ENCODE measurements around the gene AHCTF1. TPM values are rescaled to one million over a fixed set of nuclear protein-coding genes. Genes with fewer than 3 reads are reported as not detected.
"Not testable (repeated sequence)": the region's sequence is repeated elsewhere in the genome, so short reads cannot be mapped to it uniquely, and the experiment has no call there.

AHCTF1 gene
- total RNA-seq, 1 donor from 2014 or later: 28.2 TPM

DNA sequence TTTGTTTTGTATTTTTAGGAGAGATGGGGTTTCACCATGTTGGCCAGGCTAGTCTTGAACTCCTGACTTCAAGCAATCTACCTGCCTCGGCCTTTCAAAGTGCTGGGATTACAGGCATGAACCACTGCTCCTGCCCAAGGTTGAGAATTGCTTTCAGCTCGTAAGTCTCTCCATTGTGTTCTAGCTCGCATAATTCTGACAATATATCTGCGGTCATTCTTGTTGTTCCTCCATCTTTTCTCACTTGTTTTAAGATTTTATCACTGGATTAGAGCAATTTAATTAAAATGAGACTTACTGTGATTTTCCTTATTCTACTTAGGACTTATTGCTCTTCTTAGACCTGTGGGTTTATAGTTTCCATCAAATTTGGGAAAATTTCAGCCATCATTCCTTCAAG is 102.9 kb downstream of the AHCTF1 start:
- FAIRE-seq (no peak), DNase-seq (ENCODE audit: low read depth) (no peak)
- Histone ChIP-seq H3K27me3 (ENCODE audit: control insufficient read depth, insufficient read depth, low read length) (no peaks in the 10 kb centered on the region), H3K4me3 (ENCODE audit: low read depth, low read length) (no peak overlapping the region), H3K36me3 (ENCODE audit: control insufficient read depth, insufficient read depth, low read length) (no peaks in the 10 kb centered on the region)
- TF ChIP-seq, protein P1, sequence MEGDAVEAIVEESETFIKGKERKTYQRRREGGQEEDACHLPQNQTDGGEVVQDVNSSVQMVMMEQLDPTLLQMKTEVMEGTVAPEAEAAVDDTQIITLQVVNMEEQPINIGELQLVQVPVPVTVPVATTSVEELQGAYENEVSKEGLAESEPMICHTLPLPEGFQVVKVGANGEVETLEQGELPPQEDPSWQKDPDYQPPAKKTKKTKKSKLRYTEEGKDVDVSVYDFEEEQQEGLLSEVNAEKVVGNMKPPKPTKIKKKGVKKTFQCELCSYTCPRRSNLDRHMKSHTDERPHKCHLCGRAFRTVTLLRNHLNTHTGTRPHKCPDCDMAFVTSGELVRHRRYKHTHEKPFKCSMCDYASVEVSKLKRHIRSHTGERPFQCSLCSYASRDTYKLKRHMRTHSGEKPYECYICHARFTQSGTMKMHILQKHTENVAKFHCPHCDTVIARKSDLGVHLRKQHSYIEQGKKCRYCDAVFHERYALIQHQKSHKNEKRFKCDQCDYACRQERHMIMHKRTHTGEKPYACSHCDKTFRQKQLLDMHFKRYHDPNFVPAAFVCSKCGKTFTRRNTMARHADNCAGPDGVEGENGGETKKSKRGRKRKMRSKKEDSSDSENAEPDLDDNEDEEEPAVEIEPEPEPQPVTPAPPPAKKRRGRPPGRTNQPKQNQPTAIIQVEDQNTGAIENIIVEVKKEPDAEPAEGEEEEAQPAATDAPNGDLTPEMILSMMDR (IDR thresholded peaks at IDR 0.05; ENCODE audit: insufficient read depth, low read length, severe bottlenecking): no peak

DNA sequence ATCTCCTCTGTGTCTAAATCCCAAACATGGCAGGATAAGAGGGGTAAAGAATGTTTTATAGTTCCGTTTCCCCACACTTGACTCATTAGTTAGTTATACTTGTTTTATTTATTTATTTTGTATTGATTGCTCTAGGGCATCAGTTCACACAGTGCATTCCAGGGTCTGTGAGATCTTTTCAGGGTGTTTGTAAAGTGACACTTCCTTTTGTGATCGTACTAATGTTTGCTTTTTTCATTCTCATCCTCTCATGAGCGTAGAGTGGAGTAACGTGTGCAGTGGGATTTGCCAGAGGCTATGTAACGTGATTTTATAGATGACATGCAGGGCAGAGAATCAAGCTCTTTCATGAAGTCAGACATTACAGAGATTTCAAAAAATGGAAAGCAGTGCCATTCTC is 104.4 kb downstream of the AHCTF1 start:
- Histone ChIP-seq H3K4me3 (ENCODE audit: low read depth, low read length) (no peak overlapping the region), H3K27me3 (ENCODE audit: control insufficient read depth, insufficient read depth, low read length) (no peaks in the 10 kb centered on the region), H3K36me3 (ENCODE audit: control insufficient read depth, insufficient read depth, low read length) (no peaks in the 10 kb centered on the region)
- DNase-seq (ENCODE audit: low read depth) (peak; percentile 43), FAIRE-seq (no peak)
- TF ChIP-seq, protein P1 (IDR thresholded peaks at IDR 0.05; ENCODE audit: insufficient read depth, low read length, severe bottlenecking): no peak

DNA sequence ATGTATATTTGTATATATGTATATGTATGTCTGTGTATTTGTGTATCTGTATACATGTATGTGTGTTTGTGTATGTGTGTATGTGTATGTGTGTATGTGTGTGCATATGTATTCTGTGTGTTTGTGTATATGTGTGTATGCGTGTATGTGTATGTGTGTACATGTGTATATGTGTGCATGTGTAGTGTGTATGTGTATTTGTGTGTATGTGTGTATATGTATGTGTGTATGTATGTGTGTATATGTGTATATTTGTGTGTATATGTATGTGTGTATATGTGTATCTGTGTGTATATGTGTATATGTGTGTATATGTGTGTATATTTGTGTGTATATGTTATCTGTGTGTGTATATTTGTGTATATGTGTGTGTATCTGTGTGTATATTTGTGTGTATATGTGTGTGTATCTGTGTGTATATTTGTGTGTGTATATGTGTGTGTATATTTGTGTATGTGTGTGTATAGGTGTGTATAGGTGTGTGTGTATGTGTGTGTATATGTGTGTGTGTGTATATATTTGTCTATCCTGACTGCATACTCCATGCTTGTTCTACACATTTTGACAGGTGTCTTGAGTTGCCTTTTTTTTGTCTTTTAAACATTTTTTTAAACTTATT is 106.1 kb downstream of the AHCTF1 start:
- TF ChIP-seq, protein P1 (IDR thresholded peaks at IDR 0.05; ENCODE audit: insufficient read depth, low read length, severe bottlenecking): no peak
- Histone ChIP-seq H3K27me3 (ENCODE audit: control insufficient read depth, insufficient read depth, low read length) (no peaks in the 10 kb centered on the region), H3K36me3 (ENCODE audit: control insufficient read depth, insufficient read depth, low read length) (no peaks in the 10 kb centered on the region), H3K4me3 (ENCODE audit: low read depth, low read length) (no peak overlapping the region)
- FAIRE-seq (no peak), DNase-seq (ENCODE audit: low read depth) (no peak)

DNA sequence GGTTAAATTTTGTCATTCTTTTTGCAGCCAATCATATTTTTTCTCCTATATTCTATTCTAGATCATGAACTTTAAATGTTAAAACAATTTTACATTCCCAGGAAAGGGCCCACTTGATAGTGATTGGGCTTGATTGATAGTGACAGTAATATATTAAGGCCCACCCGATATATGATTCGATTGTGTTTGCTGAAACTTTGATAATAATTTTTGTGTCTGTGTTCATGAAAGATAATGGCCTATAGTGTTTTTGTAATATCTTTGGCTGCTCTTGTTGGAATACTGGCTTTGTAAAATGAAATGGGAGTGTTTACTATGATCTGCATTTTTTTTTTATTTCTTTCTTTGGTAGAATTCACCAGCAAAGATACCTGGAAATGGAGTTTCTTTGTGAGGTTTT is 107.2 kb downstream of the AHCTF1 start:
- FAIRE-seq: no peak

DNA sequence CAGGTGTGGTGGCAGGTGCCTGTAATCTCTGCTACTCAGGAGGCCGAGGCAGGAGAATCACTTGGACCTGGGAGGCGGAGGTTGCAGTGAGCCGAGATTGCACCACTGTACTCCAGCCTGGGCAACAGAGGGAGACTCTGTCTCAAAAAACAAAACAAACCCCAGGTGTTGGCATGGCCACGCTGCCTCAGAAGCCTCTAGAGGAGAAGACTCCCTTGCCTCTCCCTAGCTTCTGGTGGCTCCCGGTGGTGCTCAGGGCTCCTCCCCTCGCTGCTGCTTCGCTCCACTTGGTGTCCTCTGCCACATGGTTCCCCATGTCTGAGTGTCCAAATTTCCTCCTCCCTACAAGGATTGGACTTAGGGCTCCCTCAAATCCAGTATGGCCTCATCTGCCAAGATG is 109.6 kb downstream of the AHCTF1 start:
- not testable (repeated sequence) for H3K36me3 ChIP-seq (ENCODE audit: control insufficient read depth, insufficient read depth, low read length); FAIRE-seq; H3K4me3 ChIP-seq (ENCODE audit: low read depth, low read length); H3K27me3 ChIP-seq (ENCODE audit: control insufficient read depth, insufficient read depth, low read length); DNase-seq (ENCODE audit: low read depth)

More for the DNA sequence above, 107.2 kb downstream of the AHCTF1 start:
- Histone ChIP-seq H3K27me3 (ENCODE audit: control insufficient read depth, insufficient read depth, low read length) (no peaks in the 10 kb centered on the region), H3K4me3 (ENCODE audit: low read depth, low read length) (no peak overlapping the region), H3K36me3 (ENCODE audit: control insufficient read depth, insufficient read depth, low read length) (no peaks in the 10 kb centered on the region)
- no peak for DNase-seq (ENCODE audit: low read depth)
- TF ChIP-seq, protein P1 (IDR thresholded peaks at IDR 0.05; ENCODE audit: insufficient read depth, low read length, severe bottlenecking): no peak

DNA sequence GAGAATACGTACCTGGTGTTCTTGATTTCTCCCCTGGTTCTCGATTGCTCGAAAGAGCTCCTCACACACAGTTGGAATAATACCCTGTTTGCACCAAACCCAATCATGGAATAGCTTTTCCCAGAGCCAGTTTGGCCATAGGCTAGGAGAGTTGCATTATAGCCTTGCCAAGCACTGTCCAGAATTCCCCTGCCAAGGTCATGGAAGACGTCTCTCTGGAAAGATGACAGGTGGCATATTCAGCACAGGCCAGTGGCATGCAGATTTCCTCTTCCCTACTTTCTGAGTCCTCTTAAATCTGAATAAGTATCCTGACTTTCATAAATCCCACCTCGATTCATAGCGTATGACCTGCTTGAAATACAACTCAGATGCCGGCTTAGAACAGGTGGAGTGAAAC is 111.1 kb downstream of the AHCTF1 start:
- no peak overlapping the region for H3K4me3 ChIP-seq (ENCODE audit: low read depth, low read length)
- DNase-seq (ENCODE audit: low read depth): no peak
- no peak for FAIRE-seq
- no peaks in the 10 kb centered on the region for H3K36me3 ChIP-seq (ENCODE audit: control insufficient read depth, insufficient read depth, low read length)
- no peaks in the 10 kb centered on the region for H3K27me3 ChIP-seq (ENCODE audit: control insufficient read depth, insufficient read depth, low read length)
- TF ChIP-seq, protein P1 (IDR thresholded peaks at IDR 0.05; ENCODE audit: insufficient read depth, low read length, severe bottlenecking): no peak

DNA sequence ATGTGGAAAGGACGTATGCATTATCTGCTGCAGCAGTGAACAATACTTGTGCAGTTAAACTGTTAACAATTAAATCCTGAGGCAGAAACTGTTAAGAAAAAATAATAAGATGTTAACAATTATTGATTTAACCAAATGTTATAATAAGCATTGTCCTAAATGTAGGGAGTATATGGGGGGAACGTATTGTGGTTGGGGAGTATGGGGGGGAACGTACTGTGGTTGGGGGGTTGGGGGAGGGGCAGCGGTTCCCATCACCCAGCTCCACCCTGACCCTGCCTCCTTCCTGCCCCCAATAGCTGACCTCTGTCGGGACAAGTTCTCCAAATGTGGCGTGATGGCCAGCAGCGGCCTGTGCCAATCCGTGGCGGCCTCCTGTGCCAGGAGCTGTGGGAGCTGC is 114.0 kb downstream of the AHCTF1 start:
- H3K36me3 ChIP-seq (ENCODE audit: control insufficient read depth, insufficient read depth, low read length); H3K27me3 ChIP-seq (ENCODE audit: control insufficient read depth, insufficient read depth, low read length); DNase-seq (ENCODE audit: low read depth); H3K4me3 ChIP-seq (ENCODE audit: low read depth, low read length): not testable (repeated sequence)
- FAIRE-seq: peak; percentile 100
